ENCODE results near the gene RTN4. TPM values are rescaled to one million over a fixed set of nuclear protein-coding genes. Genes with fewer than 3 reads are reported as not detected.

RTN4 gene
- total RNA-seq, 1 experiment from 2014 or later = 391 TPM

Other genes starting within 250 kb of the RTN4 start
- 32.8 and 35.4 TPM in 2 replicates for gene CLHC1, start 181.8 kb upstream of the RTN4 start, total RNA-seq (2022)
- gene RPS27A, start 182.2 kb upstream of the RTN4 start, total RNA-seq (2022) = 1,343 and 1,536 TPM in 2 replicates
- 58.3 and 60.7 TPM in 2 replicates for gene MTIF2, start 218.8 kb upstream of the RTN4 start, total RNA-seq (2022)

All from MCF 10A (cell line).